ENCODE measurements around the gene SELENOM. TPM values are rescaled to one million over a fixed set of nuclear protein-coding genes. Genes with fewer than 3 reads are reported as not detected.

Gene SELENOM, protein sequence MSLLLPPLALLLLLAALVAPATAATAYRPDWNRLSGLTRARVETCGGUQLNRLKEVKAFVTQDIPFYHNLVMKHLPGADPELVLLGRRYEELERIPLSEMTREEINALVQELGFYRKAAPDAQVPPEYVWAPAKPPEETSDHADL
- 100 to 1,000 TPM; 368 to 526 TPM for total RNA-seq
- polyA plus RNA-seq = 1,000 to 10,000 TPM in 1 of 2 donors, 100 to 1,000 TPM in 1; 806 to 1,228 TPM
- long read RNA-seq, donor 1, transcript SELENOM-201 (5 exons, 694 nt) = major isoform, 186 of 213 reads
- long read RNA-seq, donor 1, transcript SELENOM-208 (5 exons, 605 nt) = minor isoform, 7 of 213 reads
- long read RNA-seq, donor 1, partial matches to known transcripts = 2 of 213 reads
- long read RNA-seq, donor 1, other reads (novel, unspliced or antisense) = 11 of 213 reads
- long read RNA-seq, donor 2, transcript SELENOM-201 (5 exons, 694 nt) = major isoform, 122 of 134 reads
- long read RNA-seq, donor 2, partial matches to known transcripts = 1 of 134 reads
- long read RNA-seq, donor 2, other reads (novel, unspliced or antisense) = 7 of 134 reads

GRCh38 chr22:31107178-31107893 lies at the start of gene SELENOM:
TSS of gene SELENOM (minus strand) at chr22:31107568. CDS start at chr22:31107505, 63 bp downstream.
- ATAC-seq (ENCODE audit: low FRiP score) = peak; percentile 91
- Histone ChIP-seq H3K4me1 (ENCODE audit: control insufficient read depth in 1 of 2, insufficient read depth in 2 of 2, low read length in 2 of 2) (no peaks in the 10 kb centered on the region), H3K27me3 (ENCODE audit: control insufficient read depth in 1 of 2, insufficient read depth in 2 of 2, low read length in 1 of 2) (no peaks in the 10 kb centered on the region), H3K9me3 (ENCODE audit: control insufficient read depth, low read length) (no peaks in the 10 kb centered on the region), H3K27ac (ENCODE audit: low read depth in 1 of 2, low read length in 2 of 2) (peak within 1 kb of the TSS; percentile 58 to 98), H3K36me3 (ENCODE audit: control insufficient read depth in 1 of 2, insufficient read depth in 2 of 2, low read length in 1 of 2) (no peaks in the 10 kb centered on the region), H3K4me3 (ENCODE audit: low read length in 2 of 2) (peak within 1 kb of the TSS; percentile 53 to 90)
- peak; percentile 98 to 99 for DNase-seq
- WGBS, 2 donors = 0 to 1% methylated on average over 41 to 67 of the region's 67 CpGs
- intact Hi-C loops (cut with DNase I) = loop anchor here (2.0 to 5.0 kb wide), 5 partner anchors 17 to 125 kb away; no protein-coding TSS in a partner anchor

DNA sequence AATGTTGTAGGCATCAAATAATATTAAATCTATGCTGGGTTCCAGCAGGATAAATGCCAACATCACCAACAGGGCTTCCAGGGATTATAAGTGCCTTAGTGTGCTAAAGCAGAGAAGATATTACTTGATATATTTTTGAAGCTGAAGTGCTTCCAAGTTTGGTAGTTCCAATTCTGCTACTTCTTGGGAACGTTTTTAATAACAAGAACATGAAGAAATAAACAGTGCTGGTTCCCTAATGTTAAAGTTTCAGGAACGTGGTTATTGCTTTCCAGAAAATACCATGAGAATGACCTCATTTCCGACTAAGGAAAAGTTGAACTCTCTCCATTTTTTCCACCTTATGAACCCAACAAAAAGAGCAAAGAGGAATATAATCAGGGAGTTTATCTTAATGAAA lies 48.1 kb upstream of the SELENOM start:
- H3K4me1 ChIP-seq (ENCODE audit: control insufficient read depth in 1 of 2, insufficient read depth in 2 of 2, low read length in 2 of 2) = no peaks in the 10 kb centered on the region
- no peaks in the 10 kb centered on the region for H3K9me3 ChIP-seq (ENCODE audit: control insufficient read depth, low read length)
- no peaks in the 10 kb centered on the region for H3K36me3 ChIP-seq (ENCODE audit: control insufficient read depth in 1 of 2, insufficient read depth in 2 of 2, low read length in 1 of 2)
- no peak for DNase-seq
- H3K4me3 ChIP-seq (ENCODE audit: low read length in 2 of 2) = no peak overlapping the region
- H3K27ac ChIP-seq (ENCODE audit: low read depth in 1 of 2, low read length in 2 of 2) = peak overlapping the region in 1 of 2 donors; percentile 97
- 2 to 4% methylated on average over 3 of the region's 3 CpGs for WGBS, 2 donors
- intact Hi-C loops (cut with DNase I) = no loop called here
- ATAC-seq (ENCODE audit: low FRiP score) = peak; percentile 53
- H3K27me3 ChIP-seq (ENCODE audit: control insufficient read depth in 1 of 2, insufficient read depth in 2 of 2, low read length in 1 of 2) = no peaks in the 10 kb centered on the region

GRCh38 chr22:31154975-31155374 lies 47.6 kb upstream of the SELENOM start:
- no peak for DNase-seq
- Histone ChIP-seq H3K27ac (ENCODE audit: low read depth in 1 of 2, low read length in 2 of 2) (peak overlapping the region; percentile 68 to 79), H3K4me3 (ENCODE audit: low read length in 2 of 2) (no peak overlapping the region), H3K4me1 (ENCODE audit: control insufficient read depth in 1 of 2, insufficient read depth in 2 of 2, low read length in 2 of 2) (no peaks in the 10 kb centered on the region), H3K36me3 (ENCODE audit: control insufficient read depth in 1 of 2, insufficient read depth in 2 of 2, low read length in 1 of 2) (no peaks in the 10 kb centered on the region), H3K27me3 (ENCODE audit: control insufficient read depth in 1 of 2, insufficient read depth in 2 of 2, low read length in 1 of 2) (no peaks in the 10 kb centered on the region), H3K9me3 (ENCODE audit: control insufficient read depth, low read length) (no peaks in the 10 kb centered on the region)
- no peak for ATAC-seq (ENCODE audit: low FRiP score)
- WGBS, 2 donors = 20 to 26% methylated on average over 1 of the region's 1 CpG
- intact Hi-C loops (cut with DNase I) = loop anchor here in 1 of 2 donors (5.0 kb wide), 1 partner anchor 68 kb away; no protein-coding TSS in a partner anchor

DNA sequence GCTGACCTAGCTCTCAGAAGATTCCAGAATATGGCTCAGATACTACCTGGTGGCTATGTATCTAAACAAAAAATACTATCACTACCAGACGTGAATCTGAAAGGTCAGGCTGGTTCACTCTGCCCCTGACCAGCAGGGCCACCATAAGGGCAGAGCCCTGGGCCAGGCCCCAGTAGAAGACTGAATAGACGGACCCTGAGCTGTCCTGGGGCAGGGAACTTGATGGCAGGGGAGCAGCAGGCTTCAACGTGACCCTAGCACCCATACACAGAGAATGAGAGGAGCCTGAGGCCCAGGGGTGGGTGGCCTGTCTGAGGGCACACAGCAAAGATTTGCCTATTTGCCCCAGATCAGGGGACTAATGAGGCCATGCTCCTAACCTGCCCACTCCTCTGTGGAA lies 46.0 kb upstream of the SELENOM start:
- Histone ChIP-seq H3K27me3 (ENCODE audit: control insufficient read depth in 1 of 2, insufficient read depth in 2 of 2, low read length in 1 of 2) (no peaks in the 10 kb centered on the region), H3K4me3 (ENCODE audit: low read length in 2 of 2) (no peak overlapping the region), H3K27ac (ENCODE audit: low read depth in 1 of 2, low read length in 2 of 2) (peak overlapping the region; percentile 37 to 91), H3K4me1 (ENCODE audit: control insufficient read depth in 1 of 2, insufficient read depth in 2 of 2, low read length in 2 of 2) (peaks cover 0 to 3% of the 10 kb centered on the region in 2 donors), H3K9me3 (ENCODE audit: control insufficient read depth, low read length) (no peaks in the 10 kb centered on the region), H3K36me3 (ENCODE audit: control insufficient read depth in 1 of 2, insufficient read depth in 2 of 2, low read length in 1 of 2) (no peaks in the 10 kb centered on the region)
- 71% methylated on average over 3 of the region's 3 CpGs for WGBS, 2 donors
- intact Hi-C loops (cut with DNase I) = loop anchor here in 1 of 2 donors (5.0 kb wide), 1 partner anchor 66 kb away; no protein-coding TSS in a partner anchor
- ATAC-seq (ENCODE audit: low FRiP score) (no peak), DNase-seq (no peak)

DNA sequence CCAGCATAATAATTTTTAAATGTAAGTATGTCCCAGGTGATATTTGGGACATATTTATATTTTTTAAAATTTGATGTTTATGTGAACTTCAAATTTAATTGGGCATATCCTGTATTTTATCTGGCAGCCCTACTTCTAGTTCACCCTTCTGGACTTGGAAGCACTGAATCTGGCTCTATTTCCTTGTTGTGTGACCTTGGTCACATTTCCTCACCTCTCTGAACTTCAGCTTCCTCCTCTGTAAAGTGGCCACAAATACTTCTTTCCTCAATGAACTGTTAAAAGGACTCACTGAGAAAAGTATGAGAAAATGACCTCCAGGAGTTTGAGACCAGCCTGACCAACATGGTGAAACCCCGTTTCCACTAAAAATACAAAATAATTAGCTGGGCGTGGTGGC lies 44.5 kb upstream of the SELENOM start:
- H3K27ac ChIP-seq (ENCODE audit: low read depth in 1 of 2, low read length in 2 of 2) = no peak overlapping the region
- H3K4me3 ChIP-seq (ENCODE audit: low read length in 2 of 2) = no peak overlapping the region
- DNase-seq (no peak), ATAC-seq (ENCODE audit: low FRiP score) (no peak)
- H3K27me3 ChIP-seq (ENCODE audit: control insufficient read depth in 1 of 2, insufficient read depth in 2 of 2, low read length in 1 of 2) = no peaks in the 10 kb centered on the region
- H3K9me3 ChIP-seq (ENCODE audit: control insufficient read depth, low read length) = no peaks in the 10 kb centered on the region
- H3K36me3 ChIP-seq (ENCODE audit: control insufficient read depth in 1 of 2, insufficient read depth in 2 of 2, low read length in 1 of 2) = no peaks in the 10 kb centered on the region
- H3K4me1 ChIP-seq (ENCODE audit: control insufficient read depth in 1 of 2, insufficient read depth in 2 of 2, low read length in 2 of 2) = peaks cover 0 to 3% of the 10 kb centered on the region in 2 donors
- 94 to 95% methylated on average over 2 of the region's 2 CpGs for WGBS, 2 donors
- intact Hi-C loops (cut with DNase I) = loop anchor here in 1 of 2 donors (5.0 kb wide), 1 partner anchor 65 kb away; no protein-coding TSS in a partner anchor

DNA sequence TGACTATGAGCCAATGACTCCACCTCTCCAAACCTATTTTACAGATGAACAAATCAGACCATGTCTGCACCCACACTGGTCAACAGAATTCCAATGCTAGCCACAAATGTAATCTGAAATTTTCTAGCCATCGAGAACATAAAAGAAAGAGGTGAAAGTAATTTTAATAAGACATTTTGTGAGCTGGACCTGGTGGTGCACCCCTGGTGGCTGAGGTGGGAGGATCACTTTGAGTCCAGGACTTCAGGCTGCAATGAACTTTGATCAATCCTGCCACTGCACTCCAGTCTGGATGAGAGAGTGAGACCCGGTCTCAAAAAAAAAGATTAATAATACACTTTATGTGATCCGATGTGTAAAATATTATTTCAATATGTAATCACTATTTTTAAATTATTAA lies 43.2 kb upstream of the SELENOM start:
- DNase-seq (no peak), ATAC-seq (ENCODE audit: low FRiP score) (no peak)
- H3K4me3 ChIP-seq (ENCODE audit: low read length in 2 of 2) = no peak overlapping the region
- H3K27me3 ChIP-seq (ENCODE audit: control insufficient read depth in 1 of 2, insufficient read depth in 2 of 2, low read length in 1 of 2) = no peaks in the 10 kb centered on the region
- intact Hi-C loops (cut with DNase I) = loop anchor here in 1 of 2 donors (5.0 kb wide), 1 partner anchor 63 kb away; no protein-coding TSS in a partner anchor
- peaks cover 0 to 3% of the 10 kb centered on the region in 2 donors for H3K4me1 ChIP-seq (ENCODE audit: control insufficient read depth in 1 of 2, insufficient read depth in 2 of 2, low read length in 2 of 2)
- no peaks in the 10 kb centered on the region for H3K9me3 ChIP-seq (ENCODE audit: control insufficient read depth, low read length)
- no peaks in the 10 kb centered on the region for H3K36me3 ChIP-seq (ENCODE audit: control insufficient read depth in 1 of 2, insufficient read depth in 2 of 2, low read length in 1 of 2)
- no peak overlapping the region for H3K27ac ChIP-seq (ENCODE audit: low read depth in 1 of 2, low read length in 2 of 2)
- 76 to 91% methylated on average over 3 of the region's 3 CpGs for WGBS, 2 donors

GRCh38 chr22:31148953-31149627 lies 41.7 kb upstream of the SELENOM start:
- WGBS, 2 donors = 24 to 34% methylated on average over 5 of the region's 5 CpGs
- DNase-seq (peak; percentile 80 to 86), ATAC-seq (ENCODE audit: low FRiP score) (peak; percentile 95)
- H3K9me3 ChIP-seq (ENCODE audit: control insufficient read depth, low read length) = no peaks in the 10 kb centered on the region
- intact Hi-C loops (cut with DNase I) = loop anchor here (2.0 to 10.0 kb wide), 5 partner anchors 42 to 514 kb away; partner anchors contain the start of genes SELENOM (in 2 of the 2) and SLC35E4 (in 1 of the 2)
- H3K27me3 ChIP-seq (ENCODE audit: control insufficient read depth in 1 of 2, insufficient read depth in 2 of 2, low read length in 1 of 2) = no peaks in the 10 kb centered on the region
- no peaks in the 10 kb centered on the region for H3K36me3 ChIP-seq (ENCODE audit: control insufficient read depth in 1 of 2, insufficient read depth in 2 of 2, low read length in 1 of 2)
- no peak overlapping the region for H3K4me3 ChIP-seq (ENCODE audit: low read length in 2 of 2)
- H3K4me1 ChIP-seq (ENCODE audit: control insufficient read depth in 1 of 2, insufficient read depth in 2 of 2, low read length in 2 of 2) = peaks cover 0 to 3% of the 10 kb centered on the region in 2 donors
- peak overlapping the region; percentile 89 to 97 for H3K27ac ChIP-seq (ENCODE audit: low read depth in 1 of 2, low read length in 2 of 2)

GRCh38 chr22:31148488-31148887 lies 41.1 kb upstream of the SELENOM start:
- Histone ChIP-seq H3K36me3 (ENCODE audit: control insufficient read depth in 1 of 2, insufficient read depth in 2 of 2, low read length in 1 of 2) (no peaks in the 10 kb centered on the region), H3K4me3 (ENCODE audit: low read length in 2 of 2) (no peak overlapping the region), H3K9me3 (ENCODE audit: control insufficient read depth, low read length) (no peaks in the 10 kb centered on the region), H3K4me1 (ENCODE audit: control insufficient read depth in 1 of 2, insufficient read depth in 2 of 2, low read length in 2 of 2) (peaks cover 0 to 3% of the 10 kb centered on the region in 2 donors), H3K27ac (ENCODE audit: low read depth in 1 of 2, low read length in 2 of 2) (peak overlapping the region; percentile 89 to 97), H3K27me3 (ENCODE audit: control insufficient read depth in 1 of 2, insufficient read depth in 2 of 2, low read length in 1 of 2) (no peaks in the 10 kb centered on the region)
- peak in 1 of 2 donors; percentile 68 for DNase-seq
- 4 to 5% methylated on average over 1 of the region's 1 CpG for WGBS, 2 donors
- peak; percentile 70 for ATAC-seq (ENCODE audit: low FRiP score)
- intact Hi-C loops (cut with DNase I) = loop anchor here (2.0 to 10.0 kb wide), 5 partner anchors 41 to 514 kb away; partner anchors contain the start of genes SELENOM (in 2 of the 2) and SLC35E4 (in 1 of the 2)

Measured in aorta (tissue), 5 donors.